ENCODE measurements around the gene ACSL1. TPM values are rescaled to one million over a fixed set of nuclear protein-coding genes. Genes with fewer than 3 reads are reported as not detected.

Gene ACSL1
- total RNA-seq, 1 donor from 2014 or later: 5.1 TPM

DNA sequence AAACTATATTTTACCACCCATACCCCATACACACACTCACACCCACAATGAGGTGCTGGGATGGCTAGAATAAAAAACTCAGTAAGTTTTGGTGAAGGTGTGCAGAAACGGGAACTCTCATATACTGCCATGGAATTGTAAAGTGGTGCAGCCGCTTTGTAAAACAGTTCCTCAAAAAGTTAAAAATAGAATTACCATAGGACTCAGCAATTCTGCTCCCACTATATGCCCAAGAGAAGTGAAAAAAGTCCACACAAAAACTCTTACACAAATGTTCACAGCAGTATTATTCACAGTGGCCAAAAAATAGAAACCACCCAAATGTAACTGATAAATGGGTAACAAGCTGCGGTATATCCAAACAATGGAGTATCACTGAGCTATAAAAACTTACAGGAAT, 98.3 kb downstream of the ACSL1 start:
- H3K4me1 ChIP-seq: peaks cover 24% of the 10 kb centered on the region
- Mint-ChIP-seq H3K4me1 (peaks cover 23% of the 10 kb centered on the region), H3K27me3 (ENCODE audit: insufficient read depth, low read depth) (no peaks in the 10 kb centered on the region), H3K36me3 (peaks cover 48% of the 10 kb centered on the region), H3K9me3 (no peaks in the 10 kb centered on the region), H3K4me3 (no peak overlapping the region), H3K27ac (no peak overlapping the region)
- H3K4me2 ChIP-seq: no peak overlapping the region
- H3K27me3 ChIP-seq: no peaks in the 10 kb centered on the region
- H3F3A ChIP-seq (ENCODE audit: low read depth): no peaks in the 10 kb centered on the region
- peaks cover 97% of the 10 kb centered on the region for H3K79me2 ChIP-seq (ENCODE audit: low read depth)
- H3K27ac ChIP-seq: no peak overlapping the region
- H3K36me3 ChIP-seq: peaks cover 46% of the 10 kb centered on the region
- no peak overlapping the region for H3K9ac ChIP-seq
- H3K4me3 ChIP-seq: no peak overlapping the region
- H3K9me3 ChIP-seq (ENCODE audit: low read depth): no peaks in the 10 kb centered on the region
- H2AFZ ChIP-seq (replicated peaks): no peak overlapping the region
- no peak for DNase-seq (ENCODE audit: low spot score)
- H4K20me1 ChIP-seq (ENCODE audit: low read depth): peaks cover 65% of the 10 kb centered on the region
- TF ChIP-seq EZH2 (IDR thresholded peaks at IDR 0.05) (no peak), EZH2phosphoT487 (IDR thresholded peaks at IDR 0.05) (no peak)
- TF ChIP-seq, protein P1, sequence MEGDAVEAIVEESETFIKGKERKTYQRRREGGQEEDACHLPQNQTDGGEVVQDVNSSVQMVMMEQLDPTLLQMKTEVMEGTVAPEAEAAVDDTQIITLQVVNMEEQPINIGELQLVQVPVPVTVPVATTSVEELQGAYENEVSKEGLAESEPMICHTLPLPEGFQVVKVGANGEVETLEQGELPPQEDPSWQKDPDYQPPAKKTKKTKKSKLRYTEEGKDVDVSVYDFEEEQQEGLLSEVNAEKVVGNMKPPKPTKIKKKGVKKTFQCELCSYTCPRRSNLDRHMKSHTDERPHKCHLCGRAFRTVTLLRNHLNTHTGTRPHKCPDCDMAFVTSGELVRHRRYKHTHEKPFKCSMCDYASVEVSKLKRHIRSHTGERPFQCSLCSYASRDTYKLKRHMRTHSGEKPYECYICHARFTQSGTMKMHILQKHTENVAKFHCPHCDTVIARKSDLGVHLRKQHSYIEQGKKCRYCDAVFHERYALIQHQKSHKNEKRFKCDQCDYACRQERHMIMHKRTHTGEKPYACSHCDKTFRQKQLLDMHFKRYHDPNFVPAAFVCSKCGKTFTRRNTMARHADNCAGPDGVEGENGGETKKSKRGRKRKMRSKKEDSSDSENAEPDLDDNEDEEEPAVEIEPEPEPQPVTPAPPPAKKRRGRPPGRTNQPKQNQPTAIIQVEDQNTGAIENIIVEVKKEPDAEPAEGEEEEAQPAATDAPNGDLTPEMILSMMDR (IDR thresholded peaks at IDR 0.05): no peak

DNA sequence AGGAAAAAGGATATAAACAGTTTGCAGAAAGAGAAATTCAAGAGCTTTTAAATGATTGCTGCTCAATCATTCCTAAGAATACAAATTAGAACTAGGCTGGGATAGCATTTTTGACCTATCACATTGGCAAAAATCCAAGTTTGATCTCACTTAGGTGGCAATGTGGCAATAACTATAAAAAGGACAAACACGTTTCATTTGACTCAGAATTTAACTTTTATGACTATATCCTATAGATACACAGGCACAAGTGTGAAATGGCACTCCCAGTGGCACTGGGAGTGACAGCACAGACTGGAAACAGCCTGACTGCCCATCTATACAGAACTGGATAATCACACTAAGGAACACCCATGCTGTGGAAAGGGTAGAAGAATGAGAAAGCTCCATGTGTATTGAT, 103.0 kb downstream of the ACSL1 start:
- Histone ChIP-seq H3F3A (ENCODE audit: low read depth) (no peaks in the 10 kb centered on the region), H3K27ac (no peak overlapping the region), H3K9ac (no peak overlapping the region), H2AFZ (replicated peaks) (no peak overlapping the region), H3K9me3 (ENCODE audit: low read depth) (no peaks in the 10 kb centered on the region), H3K4me2 (no peak overlapping the region), H3K4me3 (no peak overlapping the region), H4K20me1 (ENCODE audit: low read depth) (peaks cover 59% of the 10 kb centered on the region), H3K79me2 (ENCODE audit: low read depth) (peaks cover 92% of the 10 kb centered on the region), H3K4me1 (no peaks in the 10 kb centered on the region), H3K36me3 (peaks cover 47% of the 10 kb centered on the region), H3K27me3 (no peaks in the 10 kb centered on the region)
- Mint-ChIP-seq H3K4me1 (no peaks in the 10 kb centered on the region), H3K27ac (no peak overlapping the region), H3K9me3 (no peaks in the 10 kb centered on the region), H3K36me3 (peaks cover 53% of the 10 kb centered on the region), H3K4me3 (no peak overlapping the region), H3K27me3 (ENCODE audit: insufficient read depth, low read depth) (no peaks in the 10 kb centered on the region)
- TF ChIP-seq, protein P1 (IDR thresholded peaks at IDR 0.05): no peak
- no peak for DNase-seq (ENCODE audit: low spot score)

DNA sequence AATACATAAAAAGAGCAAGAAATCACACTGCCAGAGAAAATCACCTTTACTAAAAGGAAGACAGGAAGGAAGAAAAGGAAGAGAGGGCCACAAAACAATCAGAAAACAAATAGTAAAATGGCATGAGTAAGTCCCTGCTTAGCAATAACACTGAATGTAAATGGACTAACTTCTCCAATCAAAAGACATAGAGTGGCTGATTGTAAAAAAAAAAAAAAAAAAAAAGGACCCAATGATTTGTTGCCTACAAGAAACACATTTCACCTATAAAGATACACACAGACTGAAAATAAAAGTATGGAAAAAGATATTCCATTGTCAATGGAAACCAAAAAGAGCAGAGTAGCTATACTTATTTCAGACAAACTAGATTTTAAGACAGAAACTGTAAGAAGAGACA, 104.5 kb downstream of the ACSL1 start:
- no peaks in the 10 kb centered on the region for H3K9me3 ChIP-seq (ENCODE audit: low read depth)
- Mint-ChIP-seq H3K4me3 (no peak overlapping the region), H3K9me3 (no peaks in the 10 kb centered on the region), H3K27ac (no peak overlapping the region), H3K27me3 (ENCODE audit: insufficient read depth, low read depth) (no peaks in the 10 kb centered on the region), H3K4me1 (no peaks in the 10 kb centered on the region), H3K36me3 (peaks cover 55% of the 10 kb centered on the region)
- no peaks in the 10 kb centered on the region for H3K4me1 ChIP-seq
- H3F3A ChIP-seq (ENCODE audit: low read depth): no peaks in the 10 kb centered on the region
- DNase-seq (ENCODE audit: low spot score): no peak
- peaks cover 69% of the 10 kb centered on the region for H4K20me1 ChIP-seq (ENCODE audit: low read depth)
- H3K27me3 ChIP-seq: no peaks in the 10 kb centered on the region
- no peak overlapping the region for H3K9ac ChIP-seq
- no peak for TF ChIP-seq EZH2 (IDR thresholded peaks at IDR 0.05)
- TF ChIP-seq EZH2phosphoT487 (IDR thresholded peaks at IDR 0.05): no peak
- TF ChIP-seq, protein P1 (IDR thresholded peaks at IDR 0.05): no peak
- peaks cover 88% of the 10 kb centered on the region for H3K79me2 ChIP-seq (ENCODE audit: low read depth)
- H2AFZ ChIP-seq (replicated peaks): no peak overlapping the region
- H3K4me2 ChIP-seq: no peak overlapping the region
- no peak overlapping the region for H3K4me3 ChIP-seq
- H3K27ac ChIP-seq: no peak overlapping the region
- peaks cover 48% of the 10 kb centered on the region for H3K36me3 ChIP-seq
